Spleen (tissue), 7 donors: ENCODE measurements around the gene GALNT15.

Experiments
- CTCF ChIP-seq, 11 experiments: fragments of 200-600 bp in 7 of 11; fragments of 450-650 bp in 4 of 11; sonication (generic) in 4 of 11; IDR thresholded peaks in 8 of 11; conservative IDR thresholded peaks in 3 of 11; 1 replicate in 7 of 11; 2 replicates in 4 of 11; pipeline versions ENCODE4 v1.4.0 to v1.8.0; 2016 to 2021; ENCODE audit warnings: antibody characterized with exemption in 11 of 11, inconsistent platforms in 4 of 11, mild to moderate bottlenecking in 1 of 11
- POLR2A ChIP-seq, 3 donors: fragments of 450-650 bp; IDR thresholded peaks; one replicate each; pipeline ENCODE4 v1.5.1; 2017; ENCODE audit warnings: antibody characterized with exemption in 3 of 3, mild to moderate bottlenecking in 1 of 3
- donor health status: DM: no; HTN: no; CAD: no; lungs with moderate emphysema.
- donor health status: DM: no; HTN: no; CAD: no.
- donor health status: DM: no; HTN: no; CAD: no.

GRCh38 chr3:16148783-16149182 is 25.7 kb upstream of the GALNT15 start:
- TF ChIP-seq POLR2A (IDR thresholded peaks at IDR 0.05) = no peak
- TF ChIP-seq CTCF (IDR thresholded peaks at IDR 0.05 in 8 of 11, conservative IDR thresholded peaks at IDR 0.05 in 3 of 11) = no peak
